GM13976 (cell line): ENCODE measurements around the gene KANSL1.
"Not testable (repeated sequence)": the region's sequence is repeated elsewhere in the genome, so short reads cannot be mapped to it uniquely, and the experiment has no call there.

Source experiments
- DNase-seq: peaks from one replicate; pipeline ENCODE4 v3.0.0; 2012; ENCODE audit warnings: low spot score
- CTCF ChIP-seq: IDR thresholded peaks from 2 replicates; pipeline ENCODE4 v1.5.1; 2012; ENCODE audit warnings: borderline replicate concordance, mild to moderate bottlenecking; ENCODE audit not compliant: insufficient read depth; ENCODE audit errors: extremely low read depth, missing control alignments, control extremely low read depth
- in situ Hi-C: fragments of 300-500 bp; cut with MboI; formaldehyde crosslinking; loops from one replicate; pipeline ENCODE4 v1.12.0; 2022; ENCODE audit warnings: low sequenced_read_pairs, mixed read lengths, inconsistent platforms; ENCODE audit not compliant: unreplicated experiment

KANSL1 gene

GRCh38 chr17:46191322-46192188, 1.7 kb downstream of the KANSL1 start:
- in situ Hi-C loops, result no loop called here
- no peak for DNase-seq
- TF ChIP-seq CTCF, result no peak

GRCh38 chr17:46190763-46191162, 2.5 kb downstream of the KANSL1 start:
- TF ChIP-seq CTCF, result no peak
- in situ Hi-C loops, result no loop called here
- no peak for DNase-seq

GRCh38 chr17:46186827-46187235, 6.4 kb downstream of the KANSL1 start:
- TF ChIP-seq CTCF, result peak; percentile 18
- in situ Hi-C loops, result not testable (repeated sequence)
- DNase-seq, result peak; percentile 48

- no peak for DNase-seq
- no peak for TF ChIP-seq CTCF
- in situ Hi-C loops, result no loop called here
Observed at GRCh38 chr17:46184696-46185095, 8.5 kb downstream of the KANSL1 start.

- DNase-seq, in situ Hi-C loops: not testable (repeated sequence)
Observed at GRCh38 chr17:46183383-46183782, 9.8 kb downstream of the KANSL1 start.

GRCh38 chr17:46182961-46183360, 10.3 kb downstream of the KANSL1 start:
- no peak for TF ChIP-seq CTCF
- no peak for DNase-seq
- in situ Hi-C loops, result no loop called here

- in situ Hi-C loops, result no loop called here
- TF ChIP-seq CTCF, result no peak
- DNase-seq, result no peak
Observed at GRCh38 chr17:46181940-46182339, 11.3 kb downstream of the KANSL1 start.

GRCh38 chr17:46181316-46181715, 11.9 kb downstream of the KANSL1 start:
- DNase-seq, in situ Hi-C loops: not testable (repeated sequence)
